AG09309 (cell line): Measurements from ENCODE around the gene GTPBP6.
A peak's percentile ranks its signal among the peaks of the same experiment; 100 is the strongest.

Experiments used
- DNase-seq: peaks from one replicate; pipeline ENCODE4 v3.0.0-alpha.2; 2010; ENCODE audit warnings: low read depth
- H3K4me3 ChIP-seq: 2 replicates; pipeline ENCODE4 v1.5.1; 2011; ENCODE audit warnings: mild to moderate bottlenecking, low read depth, low read length, moderate library complexity; ENCODE audit not compliant: control insufficient read depth
- CTCF ChIP-seq: IDR thresholded peaks from 2 replicates; pipeline ENCODE4 v1.5.1; 2011; ENCODE audit warnings: mild to moderate bottlenecking, low read depth, low read length, inconsistent platforms; ENCODE audit not compliant: insufficient read depth, control insufficient read depth; ENCODE audit errors: missing control alignments

Gene GTPBP6

GRCh38 chrX:318739-319578 lies at the start of gene GTPBP6:
Gene GTPBP6, minus strand, starts transcription at chrX:318796. Its CDS starts 9 bp downstream, at chrX:318787.
- TF ChIP-seq CTCF: no peak
- peak within 1 kb of the TSS; percentile 69 for H3K4me3 ChIP-seq
- DNase-seq: peak; percentile 99

- TF ChIP-seq CTCF: no peak
- DNase-seq: no peak
- no peak overlapping the region for H3K4me3 ChIP-seq
Observed at GRCh38 chrX:367866-368265, 49.3 kb upstream of the GTPBP6 start.

- no peak overlapping the region for H3K4me3 ChIP-seq
- no peak for TF ChIP-seq CTCF
Observed at GRCh38 chrX:367349-367748, 48.8 kb upstream of the GTPBP6 start.

GRCh38 chrX:363621-364375 lies 45.2 kb upstream of the GTPBP6 start:
- no peak overlapping the region for H3K4me3 ChIP-seq
- no peak for TF ChIP-seq CTCF
- DNase-seq: no peak

More at GRCh38 chrX:367349-367748, 48.8 kb upstream of the GTPBP6 start:
- no peak for DNase-seq

GRCh38 chrX:362937-363620 lies 44.5 kb upstream of the GTPBP6 start:
- TF ChIP-seq CTCF: no peak
- H3K4me3 ChIP-seq: no peak overlapping the region
- DNase-seq: no peak

- no peak for TF ChIP-seq CTCF
- no peak for DNase-seq
- no peak overlapping the region for H3K4me3 ChIP-seq
Observed at GRCh38 chrX:362351-362750, 43.8 kb upstream of the GTPBP6 start.
